K562 (cell line): Measurements from ENCODE around the gene TSPAN11. TPM values are rescaled to one million over a fixed set of nuclear protein-coding genes. Genes with fewer than 3 reads are reported as not detected.

ENCODE experiments used
- ATAC-seq: fragments of 200-7000 bp; cut with Tn5 transposase; 3 replicates; pipeline ENCODE4 v1.9.1; 2020; ENCODE audit warnings: moderate library complexity
- BruUV-seq: library from RNA; stranded (reverse); fragments of 400-500 nt; replicated peaks from 2 replicates; lab custom pipeline; 2021; lab: Mats Ljungman, UMichigan
- CTCF ChIA-PET: fragments of 300-600 bp; formaldehyde crosslinking; extraction: SDS; loops from one replicate; lab custom pipeline; 2021; ENCODE audit warnings: low intra/inter-chr PET ratio; lab: Yijun Ruan, JAX
- POLR2A ChIA-PET: fragments of 300-600, 350-650 bp; sonication (Branson Sonifier 250); formaldehyde crosslinking; extraction: SDS; loops from one replicate; lab custom pipeline; 2021; ENCODE audit warnings: antibody characterized with exemption, inconsistent platforms; lab: Yijun Ruan, JAX
- DNase-seq, 4 experiments: peaks; one replicate each; pipeline versions ENCODE4 v3.0.0 to v3.0.0-alpha.2; 2011 to 2018; ENCODE audit warnings: low spot score in 3 of 4, mixed read lengths in 3 of 4; ENCODE audit errors: extremely low read depth in 1 of 4
- FAIRE-seq: peaks from 2 replicates; lab custom pipeline; 2011; peaks lifted over from hg19 to GRCh38; lab: Jason Lieb, UNC
- H2AFZ ChIP-seq: 2 replicates; pipeline ENCODE4 v1.6.0; 2011; ENCODE audit warnings: low read depth, low read length, control low read depth, inconsistent platforms
- H3K27ac ChIP-seq: fragments of 200-600 bp; 3 replicates; pipeline ENCODE4 v1.8.0; 2011; ENCODE audit warnings: low read depth, mild to moderate bottlenecking, control low read depth, inconsistent platforms, low read length, moderate library complexity, mixed read lengths; ENCODE audit errors: extremely low read depth
- H3K27me3 ChIP-seq, 2 experiments: fragments of 300-600 bp in 1 of 2; 2 replicates in 1 of 2; 3 replicates in 1 of 2; pipeline versions ENCODE4 v1.6.0 to v1.8.0; 2011; ENCODE audit warnings: inconsistent platforms in 2 of 2, low read length in 2 of 2, mild to moderate bottlenecking in 1 of 2, mixed read lengths in 1 of 2, moderate library complexity in 1 of 2; ENCODE audit not compliant: control insufficient read depth in 2 of 2, insufficient read depth in 2 of 2
- H3K36me3 ChIP-seq: fragments of 300-600 bp; 3 replicates; pipeline ENCODE4 v1.8.0; 2011; ENCODE audit warnings: mild to moderate bottlenecking, low read length, inconsistent platforms; ENCODE audit not compliant: control insufficient read depth, insufficient read depth
- H3K4me1 ChIP-seq, 2 experiments: fragments of 200-600 bp in 1 of 2; replicated peaks in 1 of 2; 2 replicates in 1 of 2; 3 replicates in 1 of 2; pipeline versions ENCODE4 v1.5.1 to v1.8.0; 2011; ENCODE audit warnings: inconsistent platforms in 2 of 2, low read length in 2 of 2, mild to moderate bottlenecking in 1 of 2, mixed read lengths in 1 of 2, moderate library complexity in 1 of 2; ENCODE audit not compliant: control insufficient read depth in 2 of 2, insufficient read depth in 2 of 2
- H3K4me2 ChIP-seq: 2 replicates; pipeline ENCODE4 v1.6.1; 2011; ENCODE audit warnings: low read length, control low read depth, inconsistent platforms, mixed read lengths; ENCODE audit not compliant: insufficient read depth
- H3K4me3 ChIP-seq: fragments of 200-600 bp; sonication (generic), shearing (Covaris generic); 2 replicates; pipeline ENCODE4 v1.5.1; 2016; ENCODE audit warnings: control low read depth, inconsistent platforms
- H3K79me2 ChIP-seq: fragments of 200-600 bp; 3 replicates; pipeline ENCODE4 v1.8.0; 2011; ENCODE audit warnings: low read length, inconsistent platforms; ENCODE audit not compliant: control insufficient read depth, insufficient read depth
- H3K9ac ChIP-seq, 2 experiments: 2 replicates each; pipeline versions ENCODE4 v1.6.0 to v1.6.1; 2011; ENCODE audit warnings: low read depth in 2 of 2, low read length in 2 of 2, control low read depth in 1 of 2, inconsistent platforms in 1 of 2, mild to moderate bottlenecking in 1 of 2, mixed read lengths in 1 of 2; ENCODE audit not compliant: insufficient read depth in 1 of 2
- H3K9me1 ChIP-seq: one replicate; pipeline ENCODE4 v1.6.0; 2011; ENCODE audit warnings: inconsistent platforms, mild to moderate bottlenecking, low read length, moderate library complexity; ENCODE audit not compliant: control insufficient read depth, insufficient read depth
- H3K9me3 ChIP-seq: replicated peaks from 2 replicates; pipeline ENCODE4 v1.5.1; 2011; ENCODE audit warnings: low read depth, low read length, inconsistent platforms; ENCODE audit not compliant: control insufficient read depth, insufficient read depth
- H4K20me1 ChIP-seq: replicated peaks from 2 replicates; pipeline ENCODE4 v1.6.1; 2011; ENCODE audit warnings: low read length, inconsistent platforms, mixed read lengths; ENCODE audit not compliant: control insufficient read depth, insufficient read depth
- SMARCA5 ChIP-seq: fragments of 450-650 bp; IDR thresholded peaks from 2 replicates; pipeline ENCODE4 v1.6.1; 2016
- WGBS: fragments of 100-300 bp; shearing (Covaris generic); methylation state at CpG from one replicate; pipeline ENCODE4 v1.1.6; 2016; ENCODE audit warnings: low coverage, mixed read lengths; ENCODE audit not compliant: insufficient coverage; ENCODE audit errors: missing lambda C conversion rate; 5-methylcytosine and 5-hydroxymethylcytosine counted together
- in situ Hi-C: fragments of 300-500 bp; cut with MboI; formaldehyde crosslinking; loops from 4 replicates; pipeline ENCODE4 v1.15.0; 2018; ENCODE audit warnings: inconsistent platforms, mixed read lengths
- intact Hi-C: fragments of 100-400 bp; cut with micrococcal nuclease; formaldehyde crosslinking; loops from 2 replicates; pipeline ENCODE4 v1.14.2; 2022
- polyA plus RNA-seq, 8 experiments: library from polyadenylated mRNA; depleted of rRNA in 4 of 8; stranded (reverse) in 5 of 8; unstranded in 3 of 8; fragments of >200 nt; fragmentation: Nextera tagmentation in 2 of 8; fragmentation: Illumina TruSeq in 1 of 8; extraction: Ambion mirVana in 2 of 8; extraction: Trizol in 1 of 8; gene quantifications; 2 replicates each; pipeline versions ENCODE4 v1.2.1 to v1.2.3, GENCODE V29; 2011 to 2014; ENCODE audit warnings: inconsistent platforms in 1 of 8, missing spikeins in 1 of 8
- total RNA-seq, 7 experiments: library from RNA; depleted of rRNA in 6 of 7; stranded (reverse); fragments of >200 nt in 6 of 7; fragmentation: Illumina TruSeq in 2 of 7; extraction: Trizol in 2 of 7; gene quantifications; 2 replicates each; pipeline versions ENCODE4 v1.2.1 to v1.2.3, GENCODE V29; 2011 to 2021; ENCODE audit warnings: low replicate concordance in 1 of 7
- TF ChIP-seq, protein P1 (sequence below): fragments of 150-350 bp; conservative IDR thresholded peaks from 2 replicates; pipeline ENCODE4 v1.6.1; 2014; ENCODE audit warnings: low read length

The TSPAN11 gene
- total and polyA plus RNA-seq, 9 of the 15 experiments (the other 6 are each of a cell fraction or from before 2014, with no cell fraction given): not detected

DNA sequence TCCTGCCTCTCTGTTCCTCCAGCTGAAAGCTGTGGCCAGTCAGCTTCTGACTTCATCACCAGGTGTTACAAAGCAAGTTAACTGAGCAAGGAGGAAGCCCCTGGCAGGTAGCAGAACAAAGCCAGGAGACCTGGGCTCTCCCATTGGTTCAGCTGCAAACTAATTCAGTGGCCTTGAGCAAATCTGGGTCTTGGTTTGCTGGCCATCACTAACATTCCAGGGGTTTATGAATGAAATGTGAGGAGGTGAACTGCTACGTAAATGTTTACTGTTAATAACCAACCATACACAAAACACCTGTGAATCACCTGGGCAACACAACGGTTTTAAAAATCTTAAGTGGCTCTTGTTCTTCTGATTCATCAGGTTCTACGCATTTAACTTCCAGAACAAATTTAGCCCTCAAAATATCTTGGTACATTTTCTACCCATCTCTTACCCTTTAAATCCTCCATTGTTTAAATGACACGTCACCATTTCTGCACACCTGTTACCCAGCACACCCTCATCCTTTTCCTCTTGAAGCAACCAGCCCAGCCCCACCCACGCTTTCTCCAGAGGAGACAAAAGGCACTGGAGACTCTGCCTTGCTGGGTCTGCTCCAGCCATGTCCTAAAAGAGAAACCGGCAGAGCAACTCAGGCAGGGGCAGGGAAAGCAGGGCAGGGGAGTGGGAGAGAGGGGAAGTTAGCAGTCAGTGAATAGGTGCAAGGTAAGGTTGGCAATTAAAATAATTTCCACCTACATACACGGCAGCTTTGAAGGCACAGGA is 49.3 kb upstream of the TSPAN11 start:
- peaks cover 0 to 19% of the 10 kb centered on the region in 2 experiments; a peak in 2 of 5 replicates for H3K27me3 ChIP-seq
- H4K20me1 ChIP-seq: no peaks in the 10 kb centered on the region
- H3K79me2 ChIP-seq: no peaks in the 10 kb centered on the region
- DNase-seq (no peak), FAIRE-seq (no peak), ATAC-seq (no peak)
- no peaks in the 10 kb centered on the region for H3K4me1 ChIP-seq
- no peaks in the 10 kb centered on the region for H3K9me3 ChIP-seq
- H2AFZ ChIP-seq: no peak overlapping the region
- H3K4me3 ChIP-seq: no peak overlapping the region
- BruUV-seq: no TSS peak
- TF ChIP-seq, protein P1, sequence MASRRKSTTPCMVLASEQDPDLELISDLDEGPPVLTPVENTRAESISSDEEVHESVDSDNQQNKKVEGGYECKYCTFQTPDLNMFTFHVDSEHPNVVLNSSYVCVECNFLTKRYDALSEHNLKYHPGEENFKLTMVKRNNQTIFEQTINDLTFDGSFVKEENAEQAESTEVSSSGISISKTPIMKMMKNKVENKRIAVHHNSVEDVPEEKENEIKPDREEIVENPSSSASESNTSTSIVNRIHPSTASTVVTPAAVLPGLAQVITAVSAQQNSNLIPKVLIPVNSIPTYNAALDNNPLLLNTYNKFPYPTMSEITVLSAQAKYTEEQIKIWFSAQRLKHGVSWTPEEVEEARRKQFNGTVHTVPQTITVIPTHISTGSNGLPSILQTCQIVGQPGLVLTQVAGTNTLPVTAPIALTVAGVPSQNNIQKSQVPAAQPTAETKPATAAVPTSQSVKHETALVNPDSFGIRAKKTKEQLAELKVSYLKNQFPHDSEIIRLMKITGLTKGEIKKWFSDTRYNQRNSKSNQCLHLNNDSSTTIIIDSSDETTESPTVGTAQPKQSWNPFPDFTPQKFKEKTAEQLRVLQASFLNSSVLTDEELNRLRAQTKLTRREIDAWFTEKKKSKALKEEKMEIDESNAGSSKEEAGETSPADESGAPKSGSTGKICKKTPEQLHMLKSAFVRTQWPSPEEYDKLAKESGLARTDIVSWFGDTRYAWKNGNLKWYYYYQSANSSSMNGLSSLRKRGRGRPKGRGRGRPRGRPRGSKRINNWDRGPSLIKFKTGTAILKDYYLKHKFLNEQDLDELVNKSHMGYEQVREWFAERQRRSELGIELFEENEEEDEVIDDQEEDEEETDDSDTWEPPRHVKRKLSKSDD: no peak
- TF ChIP-seq SMARCA5: no peak
- H3K9me1 ChIP-seq: no peaks in the 10 kb centered on the region
- CTCF ChIA-PET: no interaction called here
- H3K36me3 ChIP-seq: no peaks in the 10 kb centered on the region
- WGBS: 0% methylated on average over 7 of the region's 7 CpGs
- intact Hi-C loops (no loop called here), in situ Hi-C loops (no loop called here)
- no peak overlapping the region for H3K4me2 ChIP-seq
- no peak overlapping the region for H3K9ac ChIP-seq
- H3K27ac ChIP-seq: no peak overlapping the region
- POLR2A ChIA-PET: interaction anchor here (0.9 to 1.9 kb wide), 2 partner anchors 9 to 17 kb away, joined by 3 to 5 read pairs; no protein-coding TSS in a partner anchor
